ENCODE results near the gene RABGAP1L. TPM values are rescaled to one million over a fixed set of nuclear protein-coding genes. Genes with fewer than 3 reads are reported as not detected.

Gene RABGAP1L
- total RNA-seq, 2 donors from 2014 or later = 37.9 to 59.8 TPM

DNA sequence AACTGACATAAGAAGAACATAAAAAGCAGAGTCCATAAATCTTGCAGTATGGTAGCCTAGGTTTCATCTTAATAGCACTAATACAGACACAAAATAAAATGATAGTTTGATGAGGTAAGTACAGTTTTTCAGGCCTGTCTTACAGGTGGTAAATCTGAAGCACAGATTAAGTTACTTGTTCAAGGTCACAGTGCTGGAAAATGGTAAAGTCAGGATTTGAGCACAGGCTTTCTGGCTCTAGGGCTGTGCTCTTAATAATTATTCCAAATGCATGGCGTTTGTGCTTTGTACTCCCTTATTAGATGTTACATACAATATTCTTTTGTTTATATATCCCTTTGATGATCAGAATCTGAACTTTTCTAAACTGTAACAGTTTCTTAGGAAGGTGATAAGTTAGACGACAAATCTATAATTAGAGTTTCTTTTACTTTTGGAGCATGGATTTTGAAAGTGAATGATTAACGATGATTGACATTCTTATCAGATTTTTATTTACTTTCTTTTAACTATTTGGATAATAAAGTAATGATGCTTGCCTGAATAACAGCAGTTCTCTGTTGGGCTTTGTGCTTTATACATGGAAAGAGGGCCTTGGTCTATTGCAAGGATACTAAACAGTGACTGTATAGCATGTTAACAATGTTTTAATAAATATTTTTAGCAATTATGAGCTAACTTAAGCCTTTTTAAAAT lies 738.9 kb downstream of the RABGAP1L start:
- Histone ChIP-seq H3K27me3 (replicated peaks; ENCODE audit: insufficient read depth) (no peaks in the 10 kb centered on the region), H3K9me3 (no peaks in the 10 kb centered on the region), H3K4me1 (ENCODE audit: control insufficient read depth in 1 of 2, low read depth in 2 of 2) (no peaks in the 10 kb centered on the region), H3K27ac (no peak overlapping the region), H3K4me3 (no peak overlapping the region), H3K36me3 (no peaks in the 10 kb centered on the region)
- TF ChIP-seq, protein P1, sequence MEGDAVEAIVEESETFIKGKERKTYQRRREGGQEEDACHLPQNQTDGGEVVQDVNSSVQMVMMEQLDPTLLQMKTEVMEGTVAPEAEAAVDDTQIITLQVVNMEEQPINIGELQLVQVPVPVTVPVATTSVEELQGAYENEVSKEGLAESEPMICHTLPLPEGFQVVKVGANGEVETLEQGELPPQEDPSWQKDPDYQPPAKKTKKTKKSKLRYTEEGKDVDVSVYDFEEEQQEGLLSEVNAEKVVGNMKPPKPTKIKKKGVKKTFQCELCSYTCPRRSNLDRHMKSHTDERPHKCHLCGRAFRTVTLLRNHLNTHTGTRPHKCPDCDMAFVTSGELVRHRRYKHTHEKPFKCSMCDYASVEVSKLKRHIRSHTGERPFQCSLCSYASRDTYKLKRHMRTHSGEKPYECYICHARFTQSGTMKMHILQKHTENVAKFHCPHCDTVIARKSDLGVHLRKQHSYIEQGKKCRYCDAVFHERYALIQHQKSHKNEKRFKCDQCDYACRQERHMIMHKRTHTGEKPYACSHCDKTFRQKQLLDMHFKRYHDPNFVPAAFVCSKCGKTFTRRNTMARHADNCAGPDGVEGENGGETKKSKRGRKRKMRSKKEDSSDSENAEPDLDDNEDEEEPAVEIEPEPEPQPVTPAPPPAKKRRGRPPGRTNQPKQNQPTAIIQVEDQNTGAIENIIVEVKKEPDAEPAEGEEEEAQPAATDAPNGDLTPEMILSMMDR (IDR thresholded peaks at IDR 0.05) = no peak
- no peak for ATAC-seq (ENCODE audit: insufficient number of reproducible peaks, low FRiP score, low read depth)
- no peak for DNase-seq (ENCODE audit: low spot score)

- no peak for DNase-seq (ENCODE audit: low spot score)
- no peaks in the 10 kb centered on the region for H3K27me3 ChIP-seq (replicated peaks; ENCODE audit: insufficient read depth)
- TF ChIP-seq, protein P1 (IDR thresholded peaks at IDR 0.05) = no peak
- H3K4me1 ChIP-seq (ENCODE audit: control insufficient read depth in 1 of 2, low read depth in 2 of 2) = no peaks in the 10 kb centered on the region
- H3K27ac ChIP-seq = no peak overlapping the region
- no peaks in the 10 kb centered on the region for H3K9me3 ChIP-seq
- H3K36me3 ChIP-seq = no peaks in the 10 kb centered on the region
- no peak overlapping the region for H3K4me3 ChIP-seq
- no peak for ATAC-seq (ENCODE audit: insufficient number of reproducible peaks, low FRiP score, low read depth)
These were observed 741.0 kb downstream of the RABGAP1L start for GRCh38 chr1:174900317-174900716.

GRCh38 chr1:174902531-174903099 lies 743.3 kb downstream of the RABGAP1L start:
- DNase-seq (ENCODE audit: low spot score) = no peak
- no peak for ATAC-seq (ENCODE audit: insufficient number of reproducible peaks, low FRiP score, low read depth)
- Histone ChIP-seq H3K27me3 (replicated peaks; ENCODE audit: insufficient read depth) (no peaks in the 10 kb centered on the region), H3K27ac (no peak overlapping the region), H3K4me3 (no peak overlapping the region), H3K4me1 (ENCODE audit: control insufficient read depth in 1 of 2, low read depth in 2 of 2) (no peaks in the 10 kb centered on the region), H3K36me3 (no peaks in the 10 kb centered on the region), H3K9me3 (no peaks in the 10 kb centered on the region)
- TF ChIP-seq, protein P1 (IDR thresholded peaks at IDR 0.05) = no peak

DNA sequence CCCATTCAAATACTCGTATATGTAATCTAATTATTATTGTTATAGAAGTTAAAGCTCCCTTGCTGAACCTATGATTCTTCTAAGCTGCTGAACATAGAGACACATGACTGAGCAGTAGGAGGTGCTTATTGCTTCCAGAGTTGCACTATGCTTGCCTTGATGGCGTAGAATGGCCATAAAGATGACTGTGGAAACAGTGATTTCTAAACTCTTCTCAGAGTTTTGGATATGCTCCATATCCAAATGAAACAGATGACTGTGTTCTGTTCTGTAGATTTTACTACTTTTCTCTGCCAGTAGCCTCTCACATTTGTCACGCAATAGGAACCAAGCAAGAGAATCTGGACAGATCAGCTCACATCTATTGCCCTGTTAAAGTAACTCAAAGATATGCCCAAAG lies 752.3 kb downstream of the RABGAP1L start:
- Histone ChIP-seq H3K36me3 (no peaks in the 10 kb centered on the region), H3K27ac (no peak overlapping the region), H3K4me1 (ENCODE audit: control insufficient read depth in 1 of 2, low read depth in 2 of 2) (no peaks in the 10 kb centered on the region), H3K4me3 (no peak overlapping the region), H3K9me3 (no peaks in the 10 kb centered on the region), H3K27me3 (replicated peaks; ENCODE audit: insufficient read depth) (no peaks in the 10 kb centered on the region)
- no peak for ATAC-seq (ENCODE audit: insufficient number of reproducible peaks, low FRiP score, low read depth)
- DNase-seq (ENCODE audit: low spot score) = no peak
- TF ChIP-seq, protein P1 (IDR thresholded peaks at IDR 0.05) = no peak

DNA sequence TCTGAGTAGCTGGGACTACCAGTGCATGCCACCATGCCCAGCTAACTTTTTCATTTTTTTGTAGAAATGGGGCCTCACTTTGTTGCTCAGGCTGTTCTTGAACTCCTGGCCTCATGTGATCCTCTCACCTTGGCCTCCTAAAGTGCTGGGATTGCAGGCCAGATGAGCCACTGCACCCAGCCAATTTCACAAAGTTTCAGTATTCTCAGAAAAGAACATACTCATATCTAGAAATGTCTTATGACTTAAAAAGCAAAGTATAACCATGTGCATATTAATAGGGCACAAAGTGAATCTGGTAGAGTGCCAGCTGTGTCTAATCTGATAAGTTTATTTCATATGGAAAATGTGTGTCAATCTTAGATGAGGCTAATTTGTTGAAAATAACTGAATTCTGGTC lies 752.9 kb downstream of the RABGAP1L start:
- no peak for ATAC-seq (ENCODE audit: insufficient number of reproducible peaks, low FRiP score, low read depth)
- TF ChIP-seq, protein P1 (IDR thresholded peaks at IDR 0.05) = no peak
- DNase-seq (ENCODE audit: low spot score) = no peak

More for the DNA sequence above, 752.9 kb downstream of the RABGAP1L start:
- Histone ChIP-seq H3K4me1 (ENCODE audit: control insufficient read depth in 1 of 2, low read depth in 2 of 2) (no peaks in the 10 kb centered on the region), H3K36me3 (no peaks in the 10 kb centered on the region), H3K27me3 (replicated peaks; ENCODE audit: insufficient read depth) (no peaks in the 10 kb centered on the region), H3K9me3 (no peaks in the 10 kb centered on the region), H3K4me3 (no peak overlapping the region), H3K27ac (no peak overlapping the region)

Data from thoracic aorta (tissue), 2 donors.